Endothelial cell of umbilical vein (primary cell): Measurements from ENCODE around the gene NATD1.

Experiments used
- CTCF ChIP-seq, 2 donors: IDR thresholded peaks; 1 replicate in 1 of 2; 2 replicates in 1 of 2; pipeline ENCODE4 v1.5.1; 2011; ENCODE audit warnings: low read length in 2 of 2, mild to moderate bottlenecking in 2 of 2, moderate library complexity in 2 of 2, control low read depth in 1 of 2, inconsistent platforms in 1 of 2, low read depth in 1 of 2; ENCODE audit not compliant: insufficient read depth in 1 of 2; ENCODE audit errors: extremely low read depth in 1 of 2
- FOS ChIP-seq: IDR thresholded peaks from 2 replicates; pipeline ENCODE4 v1.6.1; 2011; ENCODE audit warnings: mild to moderate bottlenecking, low read length, moderate library complexity, borderline replicate concordance; ENCODE audit not compliant: insufficient read depth
- MAX ChIP-seq: IDR thresholded peaks from 2 replicates; pipeline ENCODE4 v1.6.1; 2011; ENCODE audit not compliant: insufficient read depth, insufficient read length
- POLR2A ChIP-seq: IDR thresholded peaks from 2 replicates; pipeline ENCODE4 v1.6.1; 2012; ENCODE audit warnings: low read depth, mild to moderate bottlenecking, control low read depth, low read length
- POLR2AphosphoS5 ChIP-seq: IDR thresholded peaks from 2 replicates; pipeline ENCODE4 v1.6.1; 2012; ENCODE audit warnings: low read depth, mild to moderate bottlenecking, control low read depth, low read length, moderate library complexity; ENCODE audit not compliant: insufficient read depth

DNA sequence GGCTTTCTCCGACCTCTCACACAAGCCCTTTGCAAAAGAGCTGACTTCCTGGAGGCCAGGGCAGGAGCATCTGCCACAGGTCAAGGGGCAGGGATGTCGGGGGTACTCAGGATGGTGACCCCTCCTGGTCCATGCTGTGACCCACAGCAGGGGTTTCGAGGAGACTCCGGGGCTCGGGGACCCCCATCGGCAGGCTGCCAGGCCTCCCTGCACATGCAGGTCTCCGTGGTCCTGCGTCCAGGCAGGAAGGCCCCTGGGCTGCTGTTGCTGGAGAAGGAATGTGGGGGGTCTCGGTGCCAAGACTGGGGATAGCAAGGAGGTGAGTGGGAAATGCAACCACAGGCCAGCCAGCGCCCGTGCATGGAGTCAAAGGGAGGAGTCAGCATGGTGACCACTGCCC, 11.6 kb downstream of the NATD1 start:
- TF ChIP-seq CTCF (IDR thresholded peaks at IDR 0.05; ENCODE audit: extremely low read depth in 1 of 2, insufficient read depth in 1 of 2, low read depth in 1 of 2, low read length in 2 of 2) (no peak), MAX (no peak), POLR2AphosphoS5 (no peak), POLR2A (no peak), FOS (no peak)
